Nephron (organoid): Measurements from ENCODE around the gene S100P.

ENCODE experiments used
- H3K27ac Mint-ChIP-seq, 3 experiments: 2 replicates each; pipeline ENCODE4 v1.8.0; 2020; ENCODE audit warnings: mixed read lengths in 3 of 3, mild to moderate bottlenecking in 2 of 3, moderate library complexity in 1 of 3
- H3K27me3 Mint-ChIP-seq: 2 replicates; pipeline ENCODE4 v1.8.0; 2021; ENCODE audit warnings: low read depth, mild to moderate bottlenecking, moderate library complexity, mixed read lengths
- H3K36me3 Mint-ChIP-seq: 2 replicates; pipeline ENCODE4 v1.8.0; 2020; ENCODE audit warnings: low read depth, mixed read lengths
- H3K4me1 Mint-ChIP-seq: 2 replicates; pipeline ENCODE4 v1.8.0; 2020; ENCODE audit warnings: mixed read lengths
- H3K4me3 Mint-ChIP-seq, 3 experiments: 2 replicates each; pipeline ENCODE4 v1.8.0; 2020; ENCODE audit warnings: mild to moderate bottlenecking in 3 of 3, mixed read lengths in 3 of 3, moderate library complexity in 2 of 3
- H3K9me3 Mint-ChIP-seq: 2 replicates; pipeline ENCODE4 v1.8.0; 2020; ENCODE audit warnings: mixed read lengths
- TF ChIP-seq, protein P1 (sequence below), 3 experiments: fragments of 200-600 bp; sonication (generic); IDR thresholded peaks; one replicate each; pipeline ENCODE4 v1.5.0; 2021; ENCODE audit warnings: antibody characterized with exemption in 3 of 3; ENCODE audit not compliant: unreplicated experiment in 3 of 3

The S100P gene

DNA sequence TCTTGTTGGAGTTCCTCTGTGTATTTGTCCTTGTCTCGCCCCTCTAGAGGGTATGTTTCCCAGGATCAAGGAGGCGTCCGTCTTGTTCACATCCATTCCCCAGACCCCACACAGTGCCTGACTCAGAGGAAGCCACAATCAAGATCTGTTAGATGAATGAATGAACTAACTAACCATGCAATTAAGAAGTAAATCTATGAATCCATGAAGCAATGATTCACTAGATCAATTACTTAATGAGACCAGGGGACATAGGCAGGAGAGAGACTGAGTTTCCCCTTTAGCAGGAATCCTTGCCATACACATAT is 34.2 kb downstream of the S100P start:
- no peaks in the 10 kb centered on the region for H3K36me3 Mint-ChIP-seq
- peak overlapping the region in 2 of 3 experiments; percentile 14 to 71 for H3K27ac Mint-ChIP-seq
- H3K9me3 Mint-ChIP-seq = no peaks in the 10 kb centered on the region
- peaks cover 15% of the 10 kb centered on the region for H3K4me1 Mint-ChIP-seq
- H3K27me3 Mint-ChIP-seq = peaks cover 4% of the 10 kb centered on the region
- peak overlapping the region in 2 of 3 experiments; percentile 11 to 37 for H3K4me3 Mint-ChIP-seq
- TF ChIP-seq, protein P1, sequence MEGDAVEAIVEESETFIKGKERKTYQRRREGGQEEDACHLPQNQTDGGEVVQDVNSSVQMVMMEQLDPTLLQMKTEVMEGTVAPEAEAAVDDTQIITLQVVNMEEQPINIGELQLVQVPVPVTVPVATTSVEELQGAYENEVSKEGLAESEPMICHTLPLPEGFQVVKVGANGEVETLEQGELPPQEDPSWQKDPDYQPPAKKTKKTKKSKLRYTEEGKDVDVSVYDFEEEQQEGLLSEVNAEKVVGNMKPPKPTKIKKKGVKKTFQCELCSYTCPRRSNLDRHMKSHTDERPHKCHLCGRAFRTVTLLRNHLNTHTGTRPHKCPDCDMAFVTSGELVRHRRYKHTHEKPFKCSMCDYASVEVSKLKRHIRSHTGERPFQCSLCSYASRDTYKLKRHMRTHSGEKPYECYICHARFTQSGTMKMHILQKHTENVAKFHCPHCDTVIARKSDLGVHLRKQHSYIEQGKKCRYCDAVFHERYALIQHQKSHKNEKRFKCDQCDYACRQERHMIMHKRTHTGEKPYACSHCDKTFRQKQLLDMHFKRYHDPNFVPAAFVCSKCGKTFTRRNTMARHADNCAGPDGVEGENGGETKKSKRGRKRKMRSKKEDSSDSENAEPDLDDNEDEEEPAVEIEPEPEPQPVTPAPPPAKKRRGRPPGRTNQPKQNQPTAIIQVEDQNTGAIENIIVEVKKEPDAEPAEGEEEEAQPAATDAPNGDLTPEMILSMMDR (IDR thresholded peaks at IDR 0.05; ENCODE audit: unreplicated experiment in 3 of 3) = no peak

DNA sequence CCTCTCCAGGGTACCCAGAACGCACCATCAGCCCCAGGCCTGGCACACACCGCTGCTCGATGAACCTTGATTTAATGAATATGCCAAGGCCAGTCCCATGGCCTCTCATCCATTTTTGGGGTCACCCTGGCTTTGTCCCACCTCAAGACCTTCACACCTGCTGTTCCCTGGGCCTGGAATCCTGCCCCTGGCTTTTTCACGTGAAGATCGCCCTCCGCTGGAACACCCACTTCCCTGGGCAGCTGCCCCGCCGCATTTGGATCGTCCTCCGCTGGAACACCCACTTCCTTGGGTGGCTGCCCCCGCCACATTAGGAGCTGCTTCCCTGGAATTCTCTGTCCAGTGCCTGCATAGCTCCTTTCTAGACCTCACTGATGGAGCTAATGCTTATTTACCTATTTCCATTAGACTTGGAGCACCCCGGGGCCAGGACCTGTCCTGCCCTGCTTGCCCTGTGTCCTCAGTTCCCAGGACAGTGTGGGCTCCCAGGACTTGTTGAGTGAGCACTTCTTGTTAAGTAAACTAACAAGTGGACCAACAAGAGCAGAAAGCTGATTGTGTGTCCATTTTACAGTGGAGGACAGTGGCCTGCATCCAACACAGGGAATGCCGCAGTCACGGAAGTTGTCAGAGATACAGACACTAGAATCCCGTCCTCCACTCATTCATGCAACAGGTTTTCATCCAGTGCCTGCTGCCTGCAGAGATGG is 34.8 kb downstream of the S100P start:
- Mint-ChIP-seq H3K9me3 (no peaks in the 10 kb centered on the region), H3K27me3 (peaks cover 5% of the 10 kb centered on the region), H3K27ac (peak overlapping the region in 1 of 3 experiments; percentile 71), H3K36me3 (no peaks in the 10 kb centered on the region), H3K4me1 (peaks cover 15% of the 10 kb centered on the region), H3K4me3 (no peak overlapping the region)
- TF ChIP-seq, protein P1 (IDR thresholded peaks at IDR 0.05; ENCODE audit: unreplicated experiment in 3 of 3) = no peak

DNA sequence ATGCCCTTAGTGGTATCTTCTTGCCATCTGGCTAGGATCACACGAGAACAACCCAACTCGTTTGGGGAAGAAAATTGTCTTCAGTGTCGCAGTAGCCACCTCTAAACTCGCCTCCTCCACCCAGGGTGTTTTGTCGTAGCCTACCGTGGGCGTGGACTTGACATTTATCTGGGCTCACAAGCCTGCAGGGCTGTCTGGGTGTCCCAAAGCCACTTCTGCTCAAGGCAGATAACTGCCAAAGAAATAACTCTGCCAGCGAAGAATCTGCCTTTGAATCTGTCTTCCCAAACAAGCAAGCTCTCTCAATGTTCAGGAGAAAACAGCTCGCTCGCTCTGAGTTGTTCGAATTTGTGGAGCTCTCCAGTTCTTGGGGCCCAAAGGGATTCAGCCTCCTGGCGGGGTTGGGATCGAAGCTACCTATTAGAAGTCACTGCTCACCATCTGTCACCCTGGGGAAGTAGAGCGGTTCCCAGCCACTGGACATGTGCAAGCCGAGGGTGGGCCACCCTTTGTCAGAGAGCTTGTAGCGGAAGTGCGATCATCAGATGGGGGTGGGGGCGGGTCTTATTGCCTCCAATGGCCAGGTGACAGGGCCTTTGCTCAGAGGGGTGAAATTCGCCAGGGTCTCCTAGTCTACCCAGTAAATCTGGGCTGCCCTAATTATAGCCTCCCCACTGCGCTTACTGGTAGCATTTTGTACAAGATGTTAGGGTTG is 37.1 kb downstream of the S100P start:
- no peak overlapping the region for H3K4me3 Mint-ChIP-seq
- no peaks in the 10 kb centered on the region for H3K36me3 Mint-ChIP-seq
- peaks cover 13% of the 10 kb centered on the region for H3K27me3 Mint-ChIP-seq
- H3K9me3 Mint-ChIP-seq = no peaks in the 10 kb centered on the region
- TF ChIP-seq, protein P1 (IDR thresholded peaks at IDR 0.05; ENCODE audit: unreplicated experiment in 3 of 3) = no peak
- peaks cover 15% of the 10 kb centered on the region for H3K4me1 Mint-ChIP-seq
- no peak overlapping the region for H3K27ac Mint-ChIP-seq

DNA sequence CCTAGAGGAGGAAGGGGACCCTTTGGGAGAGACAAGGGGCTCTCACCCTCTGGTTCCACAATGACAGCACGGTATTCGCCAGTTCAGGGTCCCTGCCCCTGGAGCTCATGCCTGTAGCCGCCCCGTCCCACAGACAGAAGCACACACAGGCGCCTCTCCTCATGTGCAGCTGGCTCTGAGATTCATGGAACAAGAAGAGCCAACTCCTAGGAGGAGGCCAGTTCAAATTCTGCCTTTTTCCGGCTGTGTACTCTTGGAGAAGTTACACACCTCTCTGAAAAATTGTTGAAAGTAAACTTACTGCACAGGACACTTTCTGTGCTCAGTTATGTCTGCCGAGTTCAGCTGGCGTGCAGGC is 37.6 kb downstream of the S100P start:
- Mint-ChIP-seq H3K4me1 (peaks cover 15% of the 10 kb centered on the region), H3K9me3 (no peaks in the 10 kb centered on the region), H3K27ac (no peak overlapping the region), H3K27me3 (peaks cover 13% of the 10 kb centered on the region), H3K36me3 (no peaks in the 10 kb centered on the region), H3K4me3 (no peak overlapping the region)
- TF ChIP-seq, protein P1 (IDR thresholded peaks at IDR 0.05; ENCODE audit: unreplicated experiment in 3 of 3) = no peak

DNA sequence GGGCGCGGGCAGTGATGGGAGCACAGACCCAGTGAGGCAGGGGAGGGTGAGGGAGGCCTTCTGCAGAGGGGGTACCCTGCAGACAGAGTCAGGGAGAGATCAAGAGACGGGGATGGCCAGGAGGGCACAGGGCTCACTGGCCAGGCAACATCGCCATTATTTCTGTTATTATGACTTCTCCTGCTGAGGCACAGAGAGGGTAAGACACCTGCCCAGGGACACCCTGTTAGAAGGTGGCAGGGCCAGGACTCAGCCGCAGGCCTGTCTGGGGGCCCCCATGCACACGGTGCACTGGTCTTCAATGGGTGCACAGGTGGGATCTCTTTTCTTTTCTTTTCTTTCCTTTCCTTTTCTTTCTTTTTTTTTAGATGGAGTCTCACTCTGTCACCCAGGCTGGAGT is 38.1 kb downstream of the S100P start:
- no peaks in the 10 kb centered on the region for H3K36me3 Mint-ChIP-seq
- TF ChIP-seq, protein P1 (IDR thresholded peaks at IDR 0.05; ENCODE audit: unreplicated experiment in 3 of 3) = no peak
- H3K4me3 Mint-ChIP-seq = no peak overlapping the region
- no peaks in the 10 kb centered on the region for H3K9me3 Mint-ChIP-seq
- peaks cover 13% of the 10 kb centered on the region for H3K4me1 Mint-ChIP-seq
- peaks cover 13% of the 10 kb centered on the region for H3K27me3 Mint-ChIP-seq
- H3K27ac Mint-ChIP-seq = no peak overlapping the region
